HG02970 (cell line): ENCODE measurements around the gene ZNF146.
"Not testable (repeated sequence)": the region's sequence is repeated elsewhere in the genome, so short reads cannot be mapped to it uniquely, and the experiment has no call there.

Experiments used
- ATAC-seq: cut with Tn5 transposase; IDR thresholded peaks from one replicate; pipeline ENCODE4 v1.9.1; 2021; ENCODE audit warnings: mild to moderate bottlenecking, moderate library complexity, moderate number of reproducible peaks; ENCODE audit not compliant: unreplicated experiment, low FRiP score

ZNF146 gene

DNA sequence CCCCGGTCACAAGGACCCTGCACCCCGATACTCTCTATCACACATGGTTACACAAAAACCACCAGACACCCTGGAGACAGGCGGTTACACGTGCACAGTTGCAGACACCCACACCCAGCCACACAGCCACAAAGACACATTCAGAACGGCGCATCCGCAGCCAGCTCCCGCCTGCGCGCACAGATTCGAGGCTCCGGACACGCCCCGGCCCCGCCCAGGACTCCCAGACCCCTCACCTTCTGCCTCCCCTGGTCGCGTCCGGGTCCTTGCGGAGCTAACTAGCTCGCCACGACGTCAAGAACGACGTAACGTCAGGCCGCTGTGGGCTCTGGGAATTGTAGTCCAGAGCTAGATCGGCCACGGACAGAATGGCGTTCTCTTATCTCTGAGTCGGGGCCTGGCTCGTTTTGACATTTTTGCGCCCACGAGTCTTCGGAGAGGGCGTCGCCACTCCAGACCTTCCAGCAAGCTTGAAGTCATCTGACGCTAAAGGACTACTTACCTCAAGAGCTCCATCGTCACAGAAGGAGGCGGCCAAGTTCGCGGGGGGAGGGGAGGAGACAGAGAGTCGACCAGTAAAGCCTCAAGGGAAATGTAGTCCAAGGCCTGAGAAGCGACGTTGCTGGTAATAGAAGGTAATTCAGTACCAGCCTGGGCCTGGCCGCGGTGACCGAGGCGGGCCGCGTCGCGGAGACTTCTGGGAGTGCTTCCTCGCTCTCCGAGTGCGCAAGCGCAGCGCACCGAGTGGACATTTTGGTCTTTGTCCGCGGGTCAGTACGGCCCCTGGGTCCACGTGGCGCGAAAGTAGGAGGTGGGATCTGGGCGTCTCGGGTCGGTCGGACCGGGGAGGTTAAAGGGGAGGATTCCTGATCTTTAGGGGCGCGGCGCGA is at the start of gene ZNF146, which contains the start of gene ZNF565:
Gene ZNF146 (plus strand): TSS at position 721 of the 890 bp plus-strand sequence. CDS start 21,335 bp downstream, outside the sequence.
Gene ZNF565 (minus strand): TSS at position 280 of the 890 bp plus-strand sequence. CDS start 12,680 bp downstream, outside the sequence.
- ATAC-seq: peak; percentile 96

DNA sequence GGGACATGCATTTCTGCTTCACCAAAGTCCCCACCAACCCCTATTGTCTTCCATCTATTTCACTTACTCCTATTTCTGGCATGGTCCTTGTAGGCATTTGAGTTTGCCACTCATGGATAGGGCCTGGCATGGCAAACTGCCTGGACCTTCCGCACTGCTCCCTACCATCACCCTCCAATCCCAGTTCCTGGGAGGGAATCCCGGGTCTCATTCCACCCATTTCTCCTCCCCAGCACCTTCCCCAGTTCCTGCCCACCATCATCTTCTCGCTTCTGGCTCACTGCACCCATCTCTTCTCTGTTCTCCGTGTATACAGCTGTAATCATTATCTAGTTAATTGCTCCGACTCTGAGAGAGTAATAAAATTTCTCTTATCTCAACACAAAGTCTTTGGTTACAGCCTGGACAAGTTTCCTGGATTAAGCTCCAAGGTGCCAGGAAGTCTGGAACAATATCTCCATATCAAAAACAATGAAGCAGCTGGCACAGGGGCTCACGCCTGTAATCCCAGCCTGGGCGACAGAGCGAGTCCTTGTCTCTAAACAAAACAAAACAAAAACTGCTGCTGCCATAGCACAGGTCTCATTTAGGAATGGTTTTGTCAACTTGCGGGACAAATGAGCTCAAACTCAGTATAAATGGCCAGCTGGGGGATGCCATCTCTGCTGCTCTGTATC is 45.7 kb upstream of the ZNF146 start:
- no peak for ATAC-seq

DNA sequence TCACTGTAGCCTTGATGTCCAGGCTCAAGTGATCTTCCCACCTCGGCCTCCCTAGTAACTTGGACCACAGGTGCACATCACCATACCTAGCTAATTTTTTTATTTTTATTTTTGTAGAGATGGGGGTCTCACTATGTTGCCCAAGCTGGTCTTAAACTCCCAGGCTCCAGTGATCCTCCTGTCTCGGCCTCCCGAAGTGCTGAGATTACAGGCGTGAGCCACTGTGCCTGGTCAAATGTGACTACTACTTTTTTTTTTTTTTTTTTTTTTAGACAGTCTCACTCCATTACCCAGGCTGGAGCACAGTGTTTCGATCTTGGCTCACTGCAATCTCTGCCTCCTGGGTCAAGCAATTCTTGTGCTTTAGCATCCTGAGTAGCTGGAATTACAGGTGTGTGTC is 42.1 kb upstream of the ZNF146 start:
- ATAC-seq: no peak

DNA sequence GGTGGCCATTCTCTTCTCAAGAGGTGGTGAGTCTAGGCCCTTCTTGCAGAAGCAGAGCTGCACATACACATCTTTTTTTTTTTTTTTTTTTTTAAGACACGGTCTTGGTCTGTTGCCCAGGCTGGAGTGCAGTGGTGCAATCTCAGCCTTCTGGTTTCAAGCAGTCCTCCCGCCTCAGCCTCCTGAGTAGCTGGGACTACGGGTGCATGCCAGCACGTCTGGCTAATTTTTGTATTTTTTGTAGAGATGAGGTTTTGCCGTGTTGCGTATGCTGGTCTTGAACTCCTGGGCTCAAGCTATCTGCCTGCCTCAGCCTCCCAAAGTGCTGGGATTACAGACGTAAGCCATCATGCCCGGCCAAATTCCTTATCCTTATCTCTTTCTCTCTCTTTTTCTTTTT is 41.1 kb upstream of the ZNF146 start:
- ATAC-seq: not testable (repeated sequence)

DNA sequence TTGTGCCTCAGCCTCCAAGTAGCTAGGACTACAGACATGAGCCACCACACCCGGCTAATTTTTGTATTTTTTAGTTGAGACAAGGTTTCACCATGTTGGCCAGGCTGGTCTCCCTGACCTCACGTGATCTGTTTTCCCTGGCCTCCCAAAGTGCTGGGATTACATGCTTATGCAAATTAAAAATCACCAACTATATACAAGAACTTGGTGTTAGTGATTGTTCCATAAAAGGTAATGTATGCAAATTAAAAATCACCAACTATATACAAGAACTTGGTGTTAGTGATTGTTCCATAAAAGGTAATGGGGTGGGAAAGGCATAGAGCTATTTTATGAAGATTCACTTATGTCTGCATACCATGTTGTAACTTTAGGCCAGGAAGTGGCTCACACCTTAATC is 35.8 kb upstream of the ZNF146 start:
- ATAC-seq: not testable (repeated sequence)

DNA sequence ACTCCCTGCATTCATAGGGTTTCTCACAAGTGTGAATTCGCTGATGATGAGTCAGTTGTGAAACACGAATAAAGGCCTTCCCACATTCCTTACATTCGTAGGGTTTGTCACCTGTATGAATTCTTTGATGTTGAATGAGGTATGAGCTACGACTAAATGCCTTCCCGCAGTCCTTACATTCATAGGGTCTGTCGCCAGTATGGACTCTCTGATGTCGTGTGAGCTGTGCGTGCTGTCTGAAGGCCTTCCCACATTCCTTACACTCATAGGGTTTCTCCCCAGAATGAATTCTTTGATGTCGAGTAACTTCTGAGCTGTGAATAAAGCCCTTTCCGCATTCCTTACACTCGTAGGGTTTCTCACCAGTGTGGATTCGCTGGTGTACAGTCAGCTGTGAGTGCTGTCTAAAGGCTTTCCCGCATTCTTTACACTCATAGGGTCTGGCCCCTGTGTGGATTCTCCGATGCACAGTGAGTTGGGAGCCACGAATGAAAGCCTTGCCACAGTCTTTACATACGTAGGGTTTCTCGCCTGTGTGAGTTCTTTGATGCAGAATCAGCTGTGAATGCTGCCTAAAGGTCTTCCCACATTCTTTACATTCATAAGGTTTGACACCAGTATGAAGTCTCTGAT is 32.2 kb upstream of the ZNF146 start:
- ATAC-seq: no peak

DNA sequence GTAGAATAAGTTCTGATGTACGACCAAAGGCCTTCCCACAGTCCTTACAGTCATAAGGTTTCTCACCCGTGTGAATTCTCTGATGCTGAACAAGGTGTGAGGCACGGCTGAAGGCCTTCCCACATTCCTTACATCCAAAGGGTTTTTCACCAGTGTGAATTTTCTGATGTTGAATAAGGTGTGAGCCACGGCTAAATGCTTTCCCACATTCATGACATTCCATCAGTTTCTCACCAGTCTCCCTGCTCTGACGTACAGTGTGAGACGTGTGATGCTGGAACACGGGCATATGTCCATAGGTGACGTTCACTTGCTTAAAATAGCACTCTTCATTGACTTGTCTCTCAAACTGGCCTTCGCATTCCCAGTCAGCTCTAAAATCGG is 31.7 kb upstream of the ZNF146 start:
- ATAC-seq: no peak

DNA sequence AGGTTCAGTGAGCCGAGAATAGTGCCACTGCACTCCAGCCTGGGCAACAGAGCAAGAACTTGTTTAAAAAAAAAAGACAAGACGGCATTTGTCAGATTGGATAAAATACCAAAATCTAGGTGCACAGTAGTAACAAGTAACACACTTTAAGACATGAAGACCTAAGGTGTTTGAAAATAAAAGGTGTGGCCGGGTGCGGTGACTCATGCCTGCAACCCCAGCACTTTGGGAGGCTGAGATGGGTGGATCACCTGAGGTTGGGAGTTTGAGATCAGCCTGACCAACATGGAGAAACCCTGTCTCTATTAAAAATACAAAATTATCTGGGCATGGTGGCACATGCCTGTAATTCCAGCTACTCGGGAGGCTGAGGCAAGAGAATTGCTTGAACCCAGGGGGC is 28.2 kb upstream of the ZNF146 start:
- ATAC-seq: not testable (repeated sequence)

DNA sequence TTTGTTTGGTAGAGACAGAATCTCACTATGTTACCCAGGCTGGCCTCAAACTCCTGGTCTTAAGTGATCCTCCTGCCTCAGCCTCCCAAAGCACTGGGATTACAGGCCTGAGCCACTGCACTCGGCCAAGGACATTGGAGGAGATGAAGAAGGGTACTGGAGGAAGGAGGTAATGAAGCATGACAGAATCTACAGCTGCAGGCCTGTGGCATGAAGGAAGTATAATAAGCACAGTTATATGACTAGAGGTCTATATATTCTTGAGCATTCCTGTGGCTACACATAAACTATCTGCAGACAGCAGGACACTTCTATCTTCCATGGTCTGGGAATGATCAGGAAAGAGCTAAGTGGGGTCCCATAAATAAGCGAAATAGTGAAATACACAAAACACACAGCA is 18.7 kb upstream of the ZNF146 start:
- ATAC-seq: no peak

DNA sequence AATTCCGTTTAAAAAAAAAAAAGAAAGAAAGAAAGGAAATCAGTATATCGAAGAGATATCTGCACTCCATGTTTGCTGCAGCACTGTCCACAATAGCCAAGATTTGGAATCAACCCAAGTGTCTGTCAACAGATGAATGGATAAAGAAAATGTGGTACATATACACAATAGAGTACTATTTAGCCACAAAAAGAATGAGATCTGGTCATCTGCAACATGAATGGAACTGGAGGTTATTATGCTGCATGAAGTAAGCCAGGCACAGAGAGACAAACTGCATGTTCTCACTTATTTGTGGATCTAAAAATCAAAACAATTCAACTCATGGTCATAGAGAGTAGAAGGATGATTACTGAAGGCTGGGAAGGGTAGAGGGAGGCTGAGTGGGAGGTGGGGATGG is 16.8 kb upstream of the ZNF146 start:
- ATAC-seq: no peak

DNA sequence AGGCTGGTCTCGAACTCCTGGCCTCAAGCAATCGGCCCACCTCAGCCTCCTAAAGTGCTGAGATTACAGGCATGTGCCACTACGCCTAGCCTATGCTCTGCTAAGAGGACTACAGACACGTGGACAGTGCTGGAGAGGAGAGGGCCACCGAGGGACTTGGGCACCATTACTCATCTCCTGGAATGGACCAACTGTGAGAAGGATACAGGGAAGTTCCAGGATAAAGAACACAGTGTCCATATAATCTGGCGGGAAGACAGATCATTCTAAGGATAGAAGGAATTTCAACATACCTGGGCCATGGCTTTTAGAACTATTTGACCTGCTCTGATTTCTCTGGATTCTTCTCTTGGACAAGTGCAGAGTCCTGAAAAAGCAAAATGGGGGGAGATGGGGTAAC is 13.2 kb upstream of the ZNF146 start:
- no peak for ATAC-seq

DNA sequence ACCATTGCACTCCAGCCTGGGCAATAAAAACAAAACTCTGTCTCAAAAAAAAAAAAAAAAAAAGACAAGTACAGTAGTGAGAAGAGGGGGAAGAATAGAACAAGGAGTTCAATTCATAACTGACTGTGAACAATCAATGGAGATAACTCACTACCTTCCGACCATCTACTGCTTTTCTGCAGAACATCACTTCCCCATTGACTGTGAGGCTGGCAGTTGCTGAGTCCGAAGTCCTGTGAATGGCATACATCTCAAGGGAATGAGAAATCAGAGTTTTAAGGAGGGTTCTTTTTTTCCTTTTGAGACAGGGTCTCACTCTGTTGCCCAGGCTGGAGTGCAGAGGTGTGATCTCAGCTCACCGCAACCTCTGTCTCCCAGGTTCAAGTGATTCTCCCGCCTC is 11.6 kb upstream of the ZNF146 start:
- no peak for ATAC-seq

DNA sequence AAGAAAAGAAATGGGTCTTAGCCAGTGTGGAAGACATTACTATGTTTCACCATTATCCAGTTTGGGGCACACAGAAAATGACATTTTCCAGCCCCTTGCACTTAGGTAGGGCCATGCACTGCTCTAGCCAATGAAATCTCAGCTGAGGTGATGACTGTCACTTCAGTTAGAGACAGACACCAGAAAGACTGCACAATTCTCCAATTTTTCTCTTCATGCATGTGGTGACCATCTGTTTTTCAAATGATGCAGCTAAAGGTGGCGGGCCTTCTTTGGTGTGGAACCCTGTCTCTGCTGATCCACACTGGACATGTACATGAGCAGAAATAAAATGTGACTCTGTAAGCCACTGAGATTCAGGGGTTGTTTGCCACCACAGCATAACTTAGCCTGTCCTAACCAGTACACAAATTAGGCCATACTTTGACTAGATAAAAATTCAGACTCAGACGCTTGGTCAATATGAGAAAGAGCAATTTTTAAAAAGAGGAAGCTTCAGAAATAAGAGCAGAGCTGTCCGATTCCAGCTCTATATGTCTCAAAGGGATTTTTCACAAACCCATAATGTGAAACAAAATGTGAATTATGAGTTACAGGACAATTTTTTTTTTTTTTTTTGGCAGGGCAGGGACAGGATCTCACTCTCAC is 7.2 kb upstream of the ZNF146 start:
- no peak for ATAC-seq

DNA sequence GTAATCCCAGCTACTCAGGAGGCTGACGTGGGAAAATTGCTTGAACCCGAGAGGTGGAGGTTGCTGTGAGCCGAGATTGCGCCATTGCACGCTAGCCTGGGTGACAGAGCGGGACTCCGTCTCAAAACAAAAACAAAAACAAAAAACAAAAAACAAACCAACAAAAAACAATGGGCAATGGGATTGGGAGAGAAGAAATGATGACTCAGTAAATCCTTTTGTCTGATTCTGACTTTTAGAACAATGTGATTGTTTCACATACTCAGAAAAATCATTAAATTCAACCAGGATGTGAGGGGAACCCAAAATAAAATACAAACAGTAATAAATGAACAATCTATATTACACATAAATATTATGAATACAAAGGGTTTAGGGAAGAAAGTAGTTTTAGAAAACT is 5.5 kb upstream of the ZNF146 start:
- ATAC-seq: no peak

DNA sequence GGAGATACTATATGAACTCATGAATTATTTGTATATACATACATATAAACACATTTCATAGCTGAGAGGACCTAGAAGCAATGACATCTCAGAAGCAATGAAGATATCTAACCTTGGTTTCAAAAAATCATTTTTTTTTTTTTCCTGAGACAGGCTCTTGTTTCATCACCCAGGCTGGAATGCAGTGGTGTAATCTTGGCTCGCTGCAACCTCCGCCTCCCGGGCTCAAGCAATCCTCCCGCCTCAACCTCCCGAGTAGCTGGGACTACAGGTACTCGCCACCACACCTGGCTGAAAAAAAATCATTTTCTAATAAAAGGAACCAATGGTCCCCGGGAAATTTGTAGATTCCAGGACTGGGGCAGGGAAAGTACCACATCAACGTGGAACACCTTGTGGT is 4.4 kb upstream of the ZNF146 start:
- ATAC-seq: no peak

DNA sequence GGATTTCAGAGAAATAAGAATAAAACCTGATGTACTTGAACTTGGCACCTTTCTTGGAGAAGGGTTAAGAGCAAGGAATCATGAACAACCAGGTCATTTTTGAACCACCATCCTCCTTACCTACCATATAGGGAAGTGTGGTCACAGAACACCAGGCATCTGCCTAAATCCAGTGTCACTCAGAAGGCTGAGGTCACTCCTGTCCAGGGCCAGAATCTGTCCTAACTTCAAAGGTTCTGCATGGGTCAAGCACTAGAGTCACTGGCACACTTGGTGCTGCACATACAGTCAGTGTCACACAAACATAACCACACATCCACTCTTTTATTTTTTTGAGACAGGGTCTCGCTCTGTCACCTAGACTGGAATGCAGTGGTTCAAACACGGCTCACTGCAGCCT is 2.0 kb upstream of the ZNF146 start:
- ATAC-seq: no peak

DNA sequence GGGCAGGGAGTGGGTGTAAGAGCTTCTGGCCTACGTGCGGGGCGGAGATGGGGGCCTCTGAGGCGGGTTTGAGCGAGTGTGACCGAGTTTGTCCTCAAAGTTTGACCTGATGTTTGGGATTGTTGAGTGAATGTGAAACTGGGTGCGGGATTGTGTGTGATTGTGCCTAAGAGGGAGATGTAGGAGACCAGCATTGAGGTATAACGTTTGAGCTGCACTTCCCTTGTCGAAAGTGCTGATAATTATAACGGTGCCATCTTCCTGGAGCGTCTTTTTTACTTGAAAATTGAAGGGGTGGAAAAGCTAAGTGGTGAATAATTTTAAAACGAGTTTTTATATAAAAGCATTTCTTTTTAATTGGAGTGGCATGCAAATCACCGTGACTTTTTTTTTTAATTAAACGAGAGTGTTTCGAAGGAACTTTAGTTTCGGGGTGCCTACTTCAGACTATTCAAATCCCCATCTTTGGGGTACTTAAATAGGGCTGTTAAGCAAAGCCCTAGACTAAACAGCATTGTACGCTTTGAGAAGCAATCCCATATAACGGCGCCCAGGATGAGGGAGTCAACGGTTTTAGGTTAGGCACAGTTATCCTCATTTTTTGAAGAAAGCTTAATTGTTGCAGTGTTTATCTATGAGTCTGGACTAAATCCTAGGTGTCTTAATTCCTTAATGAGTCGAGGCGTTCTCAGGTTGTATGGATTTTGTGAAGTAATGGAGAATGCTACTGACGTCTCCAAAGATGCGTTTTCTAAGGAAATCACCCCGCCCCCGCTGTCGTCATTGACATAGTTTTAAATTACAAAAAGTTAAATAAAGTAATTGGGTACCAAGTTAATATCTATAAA is 594 bp downstream of the ZNF146 start:
- ATAC-seq: no peak

DNA sequence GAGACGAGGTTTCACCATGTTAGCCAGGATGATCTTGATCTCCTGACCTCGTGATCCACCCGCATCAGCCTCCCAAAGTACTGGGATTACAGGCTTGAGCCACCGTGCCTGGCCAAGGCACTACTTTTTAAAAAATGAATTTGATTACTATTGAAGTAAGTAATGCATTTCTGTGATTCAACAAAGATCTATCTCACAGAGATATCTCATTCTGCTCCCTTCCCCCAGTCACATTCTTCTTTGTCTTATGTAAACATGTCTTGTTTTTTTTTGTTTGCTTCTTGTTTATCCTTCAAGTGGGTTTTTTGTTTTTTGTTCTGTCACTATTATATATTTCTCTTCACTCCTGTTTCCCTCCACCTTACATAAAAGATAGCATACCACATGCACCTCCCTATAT is 6.6 kb downstream of the ZNF146 start:
- ATAC-seq: no peak

DNA sequence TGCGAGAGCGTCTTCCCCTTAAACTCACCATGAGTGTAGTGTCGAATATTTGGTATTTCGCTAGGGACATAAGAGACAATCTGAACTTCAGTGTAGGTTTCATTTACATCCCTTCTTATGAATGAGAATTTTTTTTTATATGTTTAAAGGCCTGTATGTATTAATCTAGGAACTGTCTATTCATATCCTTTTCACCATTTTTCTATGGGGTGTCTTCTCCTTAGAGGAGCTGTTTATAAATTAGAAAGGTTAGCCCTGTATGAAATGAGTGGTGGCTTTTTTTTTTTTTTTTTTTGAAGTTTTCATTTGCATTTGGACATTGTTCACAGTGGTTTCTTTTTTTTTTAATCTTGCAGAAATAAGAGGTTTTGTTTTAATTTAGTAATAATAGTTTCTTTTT is 7.6 kb downstream of the ZNF146 start:
- ATAC-seq: no peak
